CMK (cell line): ENCODE results near the gene ANKS1B.
"Not testable (repeated sequence)": the region's sequence is repeated elsewhere in the genome, so short reads cannot be mapped to it uniquely, and the experiment has no call there.

Experiments used
- DNase-seq: peaks from one replicate; pipeline ENCODE4 v3.0.0-alpha.2; 2010; ENCODE audit warnings: low read depth

The ANKS1B gene

GRCh38 chr12:98763656-98764055 lies 1221.1 kb downstream of the ANKS1B start:
- no peak for DNase-seq

- DNase-seq = no peak
Observed at GRCh38 chr12:98758331-98758730, 1226.4 kb downstream of the ANKS1B start.

DNA sequence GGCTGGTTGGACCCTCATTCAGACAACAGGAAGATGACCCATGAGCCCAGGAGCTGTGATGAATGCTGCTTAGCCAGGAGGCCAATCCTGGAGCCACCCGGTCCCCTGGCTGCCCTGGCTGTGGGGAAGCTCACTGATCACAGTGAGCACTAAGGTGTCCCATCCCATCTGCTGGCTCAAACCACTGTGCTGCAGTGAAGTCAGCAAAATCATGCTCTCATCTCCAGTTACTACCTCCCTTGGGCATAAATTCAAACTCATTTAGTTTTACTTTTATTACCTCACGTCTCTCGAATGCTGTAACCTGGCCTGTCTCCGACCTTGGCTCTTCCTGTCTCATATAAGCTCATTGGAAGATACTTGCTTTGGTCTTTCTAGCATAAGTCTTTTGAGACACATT lies 1227.3 kb downstream of the ANKS1B start:
- no peak for DNase-seq

DNA sequence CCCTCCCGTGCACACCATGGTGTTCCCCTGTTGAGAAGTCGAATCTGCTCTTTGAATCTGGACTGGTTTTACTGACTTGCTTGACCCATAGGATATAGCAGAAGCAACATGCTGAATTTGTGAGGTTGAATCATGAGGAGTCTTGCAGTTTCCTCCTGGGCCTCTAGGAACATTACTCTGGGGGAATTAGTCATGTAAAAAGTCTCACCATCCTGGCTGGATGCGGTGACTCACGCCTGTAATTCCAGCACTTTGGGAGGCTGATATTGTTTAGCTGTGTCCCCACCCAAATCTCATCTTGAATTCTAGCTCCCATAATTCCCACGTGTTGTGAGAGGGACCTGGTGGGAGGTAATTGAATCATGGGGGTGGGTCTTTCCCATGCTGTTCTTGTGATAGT lies 1228.9 kb downstream of the ANKS1B start:
- DNase-seq = not testable (repeated sequence)

- no peak for DNase-seq
Observed at GRCh38 chr12:98754095-98754494, 1230.6 kb downstream of the ANKS1B start.

GRCh38 chr12:98752726-98753125 lies 1232.0 kb downstream of the ANKS1B start:
- DNase-seq = no peak

- no peak for DNase-seq
Observed at GRCh38 chr12:98751580-98752115, 1233.1 kb downstream of the ANKS1B start.

DNA sequence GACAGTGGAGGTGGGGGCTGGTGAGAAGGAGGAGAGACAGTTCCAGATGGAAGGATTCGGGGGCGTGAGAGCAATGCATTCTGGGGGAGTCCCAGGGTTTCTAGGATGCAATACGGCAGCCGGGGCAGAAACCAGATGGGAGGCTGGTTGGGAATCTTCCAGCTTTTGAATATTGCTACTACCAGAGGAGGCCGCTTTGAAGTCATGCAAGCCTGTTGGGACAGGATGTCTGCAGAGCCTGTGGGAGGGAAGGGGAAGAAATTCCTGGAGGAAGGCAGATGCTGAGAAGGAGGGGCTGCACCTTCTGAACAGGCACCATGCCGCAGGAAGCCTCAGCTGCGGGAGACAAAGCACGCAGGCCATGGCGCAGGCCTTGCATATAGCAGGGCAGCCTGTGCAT lies 1234.2 kb downstream of the ANKS1B start:
- DNase-seq = no peak

DNA sequence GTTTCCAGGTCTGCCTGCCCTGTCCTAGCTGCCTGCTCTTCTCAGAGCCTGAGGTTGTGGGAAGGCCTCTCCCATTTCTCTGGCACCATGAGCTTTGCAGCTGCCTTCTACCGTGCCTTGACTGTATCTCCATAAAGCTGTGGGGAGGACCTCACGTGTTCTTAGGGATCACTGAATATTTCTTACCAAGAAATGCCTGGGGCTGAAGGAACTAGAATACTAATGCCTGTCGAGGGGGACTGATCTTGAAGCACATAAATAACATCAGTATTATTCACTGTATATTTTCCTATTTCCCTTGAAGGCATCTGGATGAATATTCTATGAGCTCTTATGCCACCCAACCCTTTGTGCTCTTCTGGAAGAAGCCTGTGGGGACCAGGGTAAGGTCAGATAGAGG lies 1236.3 kb downstream of the ANKS1B start:
- DNase-seq = no peak

- no peak for DNase-seq
Observed at GRCh38 chr12:98745578-98746391, 1239.0 kb downstream of the ANKS1B start.

DNA sequence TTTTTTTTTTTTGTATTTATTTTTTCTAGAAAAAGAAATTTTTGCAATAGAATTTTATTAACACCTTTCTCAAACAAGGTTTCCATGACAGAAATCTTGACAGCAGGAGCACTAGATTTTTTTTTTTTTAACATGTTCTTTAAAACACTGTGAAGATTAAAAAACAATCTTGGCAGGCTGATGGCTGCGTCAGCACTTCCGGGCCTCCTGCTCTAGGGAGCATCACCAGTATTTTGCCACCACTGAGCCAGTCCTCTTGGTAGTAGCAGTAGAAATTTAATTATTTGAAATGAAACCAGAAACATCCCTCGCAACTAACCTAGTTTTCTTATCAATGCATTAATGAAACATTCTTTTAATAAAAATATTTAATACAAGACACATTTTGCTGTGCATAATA lies 1240.1 kb downstream of the ANKS1B start:
- no peak for DNase-seq

- DNase-seq = no peak
Observed at GRCh38 chr12:98743362-98743953, 1241.3 kb downstream of the ANKS1B start.

- DNase-seq = no peak
Observed at GRCh38 chr12:98741556-98742265, 1243.0 kb downstream of the ANKS1B start.

DNA sequence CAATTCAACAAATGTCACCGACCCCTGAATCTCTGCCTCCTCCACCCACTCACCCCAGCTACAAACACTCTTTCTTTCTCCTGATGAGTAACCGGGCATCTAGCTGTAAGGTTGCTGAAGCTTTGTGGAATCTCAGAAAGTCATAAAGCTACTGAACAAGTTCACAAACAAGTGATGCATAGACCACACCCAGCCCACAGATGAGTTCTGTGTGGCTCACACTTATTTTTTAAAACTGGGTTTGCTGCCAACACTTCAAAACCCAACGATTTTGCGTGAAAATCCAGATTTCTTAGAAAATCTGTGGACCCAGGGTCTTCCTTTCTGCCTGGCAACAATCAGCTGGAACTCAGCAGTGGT lies 1243.6 kb downstream of the ANKS1B start:
- no peak for DNase-seq

DNA sequence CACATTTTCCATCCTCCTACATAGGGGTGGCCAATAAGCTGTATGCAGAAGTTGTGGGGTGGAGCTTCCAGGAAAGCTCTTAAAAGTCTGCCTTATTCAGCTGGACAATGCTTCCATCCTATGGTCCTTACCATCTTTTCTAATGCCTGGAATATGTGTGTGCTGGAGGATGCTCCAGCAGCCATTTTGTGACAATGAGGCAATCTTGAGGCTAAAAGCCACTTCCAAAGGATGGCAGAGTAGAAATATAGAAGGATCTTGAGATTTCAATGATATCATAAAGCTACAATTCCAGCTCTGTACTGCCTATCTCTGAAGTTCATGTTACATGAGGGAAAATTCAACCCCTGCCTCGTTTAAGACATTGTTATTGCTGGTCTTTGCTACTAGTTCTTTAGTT lies 1244.0 kb downstream of the ANKS1B start:
- no peak for DNase-seq

- no peak for DNase-seq
Observed at GRCh38 chr12:98738539-98738938, 1246.2 kb downstream of the ANKS1B start.

DNA sequence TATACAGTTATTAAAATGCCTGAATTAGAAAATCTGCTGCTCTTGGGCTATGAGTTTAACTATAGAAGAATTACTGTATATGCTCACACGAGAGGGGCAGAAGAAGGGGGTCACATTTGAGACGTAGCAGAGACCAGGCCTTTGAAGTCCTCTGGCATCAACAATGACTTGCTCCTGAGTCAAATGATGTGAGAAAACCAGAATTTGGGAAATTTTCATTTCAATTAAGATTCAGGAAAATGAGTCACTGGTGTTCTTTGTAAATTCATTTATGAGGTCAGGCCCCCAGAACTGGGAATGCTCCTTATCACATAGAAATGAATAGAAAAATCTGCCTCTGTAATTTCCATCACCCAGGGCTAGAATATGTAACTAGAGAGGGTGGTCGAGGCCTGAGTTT lies 1246.7 kb downstream of the ANKS1B start:
- DNase-seq = no peak

DNA sequence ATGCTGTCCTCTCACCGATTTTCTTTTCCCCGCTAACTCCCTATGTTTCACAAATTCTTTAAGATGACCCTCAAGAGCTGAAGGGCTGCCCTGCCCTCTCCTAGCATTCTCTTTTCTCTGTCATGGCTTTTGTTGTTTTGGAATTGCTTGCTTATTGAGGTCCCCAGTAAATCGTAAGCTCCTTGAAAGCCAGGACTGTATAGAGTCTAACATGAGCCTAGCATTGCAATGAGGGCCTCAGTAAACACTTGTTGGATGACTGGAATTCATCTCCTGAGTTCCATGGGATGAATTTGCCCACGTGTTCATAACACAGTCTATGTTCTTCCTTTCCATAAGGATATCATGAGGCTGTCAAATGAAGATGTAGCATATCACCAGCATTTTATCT lies 1247.4 kb downstream of the ANKS1B start:
- no peak for DNase-seq

GRCh38 chr12:98736352-98737321 lies 1248.1 kb downstream of the ANKS1B start:
- DNase-seq = peak; percentile 63

GRCh38 chr12:98735821-98736220 lies 1248.9 kb downstream of the ANKS1B start:
- no peak for DNase-seq

DNA sequence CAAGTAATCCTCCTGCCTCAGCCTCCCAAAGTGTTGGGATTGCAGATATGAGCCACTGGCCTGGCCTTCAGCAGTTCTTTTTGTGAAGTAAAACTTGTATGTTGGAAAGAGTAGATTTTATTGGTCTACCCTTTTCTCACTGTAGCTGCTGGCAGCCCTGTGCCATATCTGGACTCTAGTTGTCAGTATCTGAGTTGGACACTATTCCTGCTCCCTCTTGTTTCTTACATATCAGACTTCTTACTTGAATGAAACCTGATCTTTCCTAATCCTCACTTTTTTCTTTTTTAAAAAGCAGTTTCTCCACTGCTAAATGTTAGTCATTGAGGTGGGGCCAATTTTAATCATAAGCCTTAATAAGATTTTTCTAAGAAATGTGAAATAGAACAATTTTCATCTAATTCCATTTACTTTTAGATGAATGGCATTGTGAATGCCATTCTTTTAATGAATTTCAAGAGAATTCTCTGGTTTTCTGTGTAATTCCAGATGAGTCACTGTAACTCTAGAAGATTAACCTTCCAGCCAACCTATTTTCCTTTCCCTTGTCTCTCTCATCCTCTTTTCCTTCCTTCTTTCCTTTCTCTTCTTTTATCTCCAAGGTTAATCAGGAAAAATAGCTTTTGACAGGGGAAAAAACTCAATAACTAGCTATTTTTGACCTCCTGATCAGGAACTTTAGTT lies 1250.9 kb downstream of the ANKS1B start:
- DNase-seq = no peak
